A673 (cell line): ENCODE data around the gene PCTP.

Experiments
- CTCF ChIP-seq: fragments of 300-800, 200-600 bp; sonication (generic); conservative IDR thresholded peaks from 2 replicates; pipeline ENCODE4 v1.5.1; 2017; ENCODE audit warnings: low read depth, mild to moderate bottlenecking, antibody characterized with exemption, low read length, moderate library complexity, mixed read lengths
- EZH2 ChIP-seq: fragments of 200-600 bp; sonication (generic); IDR thresholded peaks from 2 replicates; pipeline ENCODE4 v1.6.1; 2017; ENCODE audit warnings: borderline replicate concordance, low read depth, mild to moderate bottlenecking, mixed read lengths, antibody characterized with exemption, low read length; ENCODE audit not compliant: poor library complexity, severe bottlenecking

- TF ChIP-seq CTCF: no peak
- TF ChIP-seq EZH2: no peak
Observed at GRCh38 chr17:55745258-55745657, 5.6 kb upstream of the PCTP start.
